ENCODE measurements around the gene EIF4A3. TPM values are rescaled to one million over a fixed set of nuclear protein-coding genes. Genes with fewer than 3 reads are reported as not detected.

EIF4A3 gene
- total RNA-seq, 1 experiment from 2014 or later = 362 TPM

- Histone ChIP-seq H3K27me3 (peaks cover 9% of the 10 kb centered on the region), H3K27ac (no peak overlapping the region), H3K9me3 (replicated peaks) (no peaks in the 10 kb centered on the region), H3K4me1 (peaks cover 6% of the 10 kb centered on the region; the same call in 1 of the 2 replicates), H3K36me3 (no peaks in the 10 kb centered on the region), H3K4me3 (no peak overlapping the region)
- DNase-seq = no peak
Observed at GRCh38 chr17:80084773-80085172, 62.2 kb downstream of the EIF4A3 start.

Other genes starting within 250 kb of the EIF4A3 start
- 60.6 and 61.6 TPM in 2 replicates for gene TBC1D16, start 111.3 kb downstream of the EIF4A3 start, total RNA-seq (2014; rRNA removed; shearing (Covaris generic))
- gene CCDC40, start 110.5 kb downstream of the EIF4A3 start, total RNA-seq (2014; rRNA removed; shearing (Covaris generic)) = 8.8 and 11.3 TPM in 2 replicates
- 17.5 and 23.1 TPM in 2 replicates for gene GAA, start 45.5 kb downstream of the EIF4A3 start, total RNA-seq (2014; rRNA removed; shearing (Covaris generic))
- 0.32 and 0.33 TPM in 2 replicates for gene CARD14, start 22.9 kb upstream of the EIF4A3 start, total RNA-seq (2014; rRNA removed; shearing (Covaris generic))
- gene SGSH, start 73.2 kb upstream of the EIF4A3 start, total RNA-seq (2014; rRNA removed; shearing (Covaris generic)) = 18.3 and 19.3 TPM in 2 replicates
- gene SLC26A11, start 73.3 kb upstream of the EIF4A3 start, total RNA-seq (2014; rRNA removed; shearing (Covaris generic)) = 8.6 and 14.7 TPM in 2 replicates
- gene RNF213, start 113.7 kb upstream of the EIF4A3 start, total RNA-seq (2014; rRNA removed; shearing (Covaris generic)) = 12.2 and 13.0 TPM in 2 replicates